Measurements from ENCODE around the gene COMT.

The COMT gene

GRCh38 chr22:20014526-20015186 is 73.1 kb downstream of the COMT start:
- no peak for DNase-seq

- DNase-seq, result no peak
These were observed 73.6 kb downstream of the COMT start for GRCh38 chr22:20015187-20015625.

GRCh38 chr22:20015971-20016733 is 74.6 kb downstream of the COMT start:
- DNase-seq, result no peak

GRCh38 chr22:20016734-20017621 is 75.4 kb downstream of the COMT start, which contains the start of gene ARVCF:
Gene ARVCF, minus strand, starts transcription at chr22:20016823. Its CDS starts 26,029 bp downstream, at chr22:19990794.
- peak; percentile 23 to 79 for DNase-seq

GRCh38 chr22:20017622-20017958 is 76.0 kb downstream of the COMT start:
- no peak for DNase-seq

GRCh38 chr22:20018001-20018400 is 76.4 kb downstream of the COMT start:
- DNase-seq, result no peak
